ENCODE measurements around the gene CLEC2L.

The CLEC2L gene

DNA sequence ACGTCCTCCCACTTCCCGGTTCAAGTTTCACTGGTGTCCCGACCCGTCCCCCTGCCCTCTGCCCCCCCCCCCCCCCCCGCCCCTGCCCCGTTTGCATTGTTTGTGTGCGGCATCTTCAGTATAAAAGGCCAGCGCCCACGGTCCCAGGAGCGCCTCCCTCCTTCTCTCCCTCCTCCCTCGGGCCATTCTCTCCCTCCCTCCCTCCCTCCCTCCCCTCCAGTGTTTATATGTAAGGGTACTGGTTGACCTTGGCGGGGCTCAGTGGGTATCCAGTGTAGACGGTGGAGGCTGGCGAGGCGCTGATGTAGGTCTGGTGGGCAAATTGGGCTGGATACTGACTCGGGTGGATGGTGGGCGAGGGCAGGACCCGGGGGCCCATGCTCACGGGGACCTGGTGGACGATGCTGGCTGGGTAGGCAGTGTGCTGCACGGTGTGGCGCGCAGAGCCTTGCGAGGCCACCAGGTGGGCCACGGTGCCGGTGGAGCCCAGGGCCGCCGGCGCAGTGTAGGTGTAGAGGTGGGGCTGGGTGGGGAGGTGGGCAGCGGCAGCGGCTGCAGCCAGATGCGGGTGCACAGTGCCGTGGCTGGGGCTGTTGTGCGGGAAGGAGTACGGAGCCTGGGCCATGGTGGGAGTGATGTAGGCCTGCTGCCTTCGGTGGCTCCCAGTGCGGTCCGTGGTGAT is 49.4 kb downstream of the CLEC2L start:
- no peak overlapping the region for H3K4me3 ChIP-seq (replicated peaks; ENCODE audit: low read depth, low read length)
- DNase-seq (ENCODE audit: extremely low read depth, low read depth): no peak
- TF ChIP-seq, protein P1, sequence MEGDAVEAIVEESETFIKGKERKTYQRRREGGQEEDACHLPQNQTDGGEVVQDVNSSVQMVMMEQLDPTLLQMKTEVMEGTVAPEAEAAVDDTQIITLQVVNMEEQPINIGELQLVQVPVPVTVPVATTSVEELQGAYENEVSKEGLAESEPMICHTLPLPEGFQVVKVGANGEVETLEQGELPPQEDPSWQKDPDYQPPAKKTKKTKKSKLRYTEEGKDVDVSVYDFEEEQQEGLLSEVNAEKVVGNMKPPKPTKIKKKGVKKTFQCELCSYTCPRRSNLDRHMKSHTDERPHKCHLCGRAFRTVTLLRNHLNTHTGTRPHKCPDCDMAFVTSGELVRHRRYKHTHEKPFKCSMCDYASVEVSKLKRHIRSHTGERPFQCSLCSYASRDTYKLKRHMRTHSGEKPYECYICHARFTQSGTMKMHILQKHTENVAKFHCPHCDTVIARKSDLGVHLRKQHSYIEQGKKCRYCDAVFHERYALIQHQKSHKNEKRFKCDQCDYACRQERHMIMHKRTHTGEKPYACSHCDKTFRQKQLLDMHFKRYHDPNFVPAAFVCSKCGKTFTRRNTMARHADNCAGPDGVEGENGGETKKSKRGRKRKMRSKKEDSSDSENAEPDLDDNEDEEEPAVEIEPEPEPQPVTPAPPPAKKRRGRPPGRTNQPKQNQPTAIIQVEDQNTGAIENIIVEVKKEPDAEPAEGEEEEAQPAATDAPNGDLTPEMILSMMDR (IDR thresholded peaks at IDR 0.05; ENCODE audit: low read depth, low read length, missing control alignments): no peak

DNA sequence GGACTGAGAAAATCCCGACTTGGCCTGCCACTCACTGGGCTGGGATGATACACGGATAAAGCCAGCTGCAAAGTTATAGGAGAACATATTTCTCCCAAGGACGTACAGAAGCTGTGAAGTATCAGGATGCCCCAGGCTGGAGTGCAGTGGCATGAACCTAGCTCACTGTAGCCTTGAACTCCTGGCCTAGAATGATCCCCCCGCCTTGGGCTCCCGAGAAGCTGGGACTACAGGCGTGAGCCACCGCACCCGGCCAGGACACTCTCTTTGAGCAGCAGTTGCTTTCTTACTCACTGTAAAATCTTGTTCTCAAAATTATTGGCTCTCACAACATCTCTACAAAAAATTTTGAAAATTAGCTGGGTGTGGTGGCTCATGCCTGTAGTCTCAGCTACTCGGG is 50.4 kb downstream of the CLEC2L start:
- TF ChIP-seq, protein P1 (IDR thresholded peaks at IDR 0.05; ENCODE audit: low read depth, low read length, missing control alignments): no peak
- DNase-seq (ENCODE audit: extremely low read depth, low read depth): no peak
- H3K4me3 ChIP-seq (replicated peaks; ENCODE audit: low read depth, low read length): no peak overlapping the region

DNA sequence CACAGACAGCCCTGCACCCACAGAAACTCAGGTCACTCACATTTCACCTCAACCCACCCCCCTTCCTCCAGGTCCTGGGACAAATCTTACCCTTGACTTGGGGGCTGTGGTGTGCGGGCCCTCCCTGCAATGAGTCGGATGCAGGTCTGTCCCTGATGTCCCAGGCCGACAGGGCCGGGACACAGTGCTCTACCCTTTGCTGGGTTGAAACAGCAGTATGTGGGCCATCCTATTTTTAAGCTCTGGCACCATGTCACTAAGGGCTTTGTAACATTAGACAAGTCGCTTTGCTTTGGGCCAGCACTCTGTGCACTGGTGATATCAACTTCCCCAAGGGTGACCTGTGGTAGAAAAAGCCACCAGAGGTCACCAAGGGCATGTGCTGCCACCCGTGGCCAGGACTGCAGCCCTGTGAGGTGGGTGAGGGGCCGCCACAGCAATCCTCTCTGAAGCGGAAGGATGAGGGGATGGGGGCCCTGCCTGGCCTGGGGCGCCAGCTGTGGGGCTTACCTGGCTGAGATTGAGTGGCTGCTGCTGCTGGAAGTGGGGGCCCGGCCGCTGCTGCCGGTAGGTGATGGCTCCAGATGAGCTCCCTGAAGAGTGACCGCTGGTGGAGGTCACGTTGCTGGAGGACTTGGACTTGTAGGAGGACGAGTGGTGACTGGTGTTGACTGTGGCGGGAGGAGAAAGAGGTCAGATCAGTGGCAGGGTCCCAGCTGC is 51.3 kb downstream of the CLEC2L start:
- DNase-seq (ENCODE audit: extremely low read depth, low read depth): no peak
- TF ChIP-seq, protein P1 (IDR thresholded peaks at IDR 0.05; ENCODE audit: low read depth, low read length, missing control alignments): no peak
- no peak overlapping the region for H3K4me3 ChIP-seq (replicated peaks; ENCODE audit: low read depth, low read length)

DNA sequence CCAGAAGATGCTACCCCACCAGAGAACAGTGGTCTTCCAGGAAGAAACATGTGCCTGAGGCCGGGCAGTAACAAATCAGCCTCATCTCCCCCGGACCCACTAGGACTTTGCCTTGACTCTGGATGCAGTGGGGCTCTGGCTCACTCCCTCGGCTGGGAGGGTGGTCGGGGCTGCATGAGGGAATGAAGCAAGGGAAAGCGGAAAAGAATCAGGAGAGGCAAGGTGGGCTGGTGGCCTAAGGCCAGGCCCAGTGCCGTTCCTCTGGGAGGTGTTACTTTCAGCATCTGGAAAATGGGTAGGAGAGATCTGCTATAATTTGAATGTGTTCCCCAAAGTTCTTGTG is 51.8 kb downstream of the CLEC2L start:
- TF ChIP-seq, protein P1 (IDR thresholded peaks at IDR 0.05; ENCODE audit: low read depth, low read length, missing control alignments): no peak
- H3K4me3 ChIP-seq (replicated peaks; ENCODE audit: low read depth, low read length): no peak overlapping the region
- DNase-seq (ENCODE audit: extremely low read depth, low read depth): no peak

DNA sequence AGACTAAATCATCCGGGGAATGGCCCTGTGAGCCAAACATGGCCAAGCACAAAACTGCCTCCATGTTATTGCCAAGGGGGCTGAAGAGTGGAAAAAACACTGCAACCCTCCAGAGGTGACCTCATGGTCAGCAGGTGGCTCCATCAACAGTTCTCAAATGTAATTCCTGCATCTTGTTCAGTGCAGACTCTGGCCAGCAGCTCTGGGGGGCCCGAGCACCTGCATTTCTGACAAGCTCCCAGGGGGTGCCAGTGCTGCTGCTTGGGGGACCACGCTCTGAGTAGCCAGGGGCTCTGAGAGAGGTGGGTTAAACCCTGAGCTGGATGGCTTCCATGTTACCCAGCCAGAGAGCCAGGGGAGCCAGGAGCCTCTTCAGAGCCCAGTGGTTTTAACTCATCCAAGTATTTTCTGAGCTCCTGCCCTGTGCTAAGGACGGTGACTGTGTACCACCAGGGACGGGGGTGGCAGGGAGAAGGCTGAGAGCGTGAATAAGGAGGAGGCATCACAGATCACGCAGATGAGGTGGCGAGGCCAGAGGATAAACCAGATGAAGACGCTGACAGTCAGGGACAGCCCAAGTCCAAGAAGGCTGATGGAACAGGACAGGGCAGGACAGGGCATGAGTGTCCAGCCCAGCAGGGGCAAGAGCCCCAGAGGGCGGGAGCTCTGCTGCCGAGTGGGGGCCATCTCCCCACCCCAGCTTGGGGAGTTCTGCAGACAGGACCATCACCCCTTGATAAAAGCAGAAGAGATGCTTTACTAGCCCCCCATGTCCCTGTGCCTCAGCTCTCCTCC is 52.9 kb downstream of the CLEC2L start:
- TF ChIP-seq, protein P1 (IDR thresholded peaks at IDR 0.05; ENCODE audit: low read depth, low read length, missing control alignments): no peak
- H3K4me3 ChIP-seq (replicated peaks; ENCODE audit: low read depth, low read length): no peak overlapping the region
- DNase-seq (ENCODE audit: extremely low read depth, low read depth): no peak

DNA sequence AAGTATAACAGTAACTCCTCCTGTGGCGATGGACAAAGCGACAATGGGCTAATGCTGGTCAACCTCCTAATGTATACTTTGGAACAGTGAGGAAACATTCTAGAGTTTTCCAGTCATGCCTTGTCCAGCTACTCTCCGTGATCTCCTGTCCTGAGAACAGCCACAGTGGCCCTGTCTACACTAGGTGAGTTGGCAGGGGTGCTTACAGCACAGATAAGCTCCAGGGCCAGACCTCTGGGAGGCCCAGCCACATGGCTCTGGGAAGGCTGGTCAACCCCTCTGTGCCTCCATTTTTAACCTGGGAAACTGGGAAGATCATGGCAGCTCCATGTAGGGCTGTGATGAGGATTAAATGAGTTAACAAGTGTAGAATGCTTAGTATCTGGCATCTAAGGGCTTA is 57.0 kb downstream of the CLEC2L start:
- TF ChIP-seq, protein P1 (IDR thresholded peaks at IDR 0.05; ENCODE audit: low read depth, low read length, missing control alignments): no peak
- no peak overlapping the region for H3K4me3 ChIP-seq (replicated peaks; ENCODE audit: low read depth, low read length)
- no peak for DNase-seq (ENCODE audit: extremely low read depth, low read depth)

All from HFF-Myc (cell line).